GM21423 (cell line): Measurements from ENCODE around the gene RPUSD4.
A peak's percentile ranks its signal among the peaks of the same experiment; 100 is the strongest.

Experiments used
- ATAC-seq: cut with Tn5 transposase; IDR thresholded peaks from one replicate; pipeline ENCODE4 v1.9.1; 2021; ENCODE audit warnings: mild to moderate bottlenecking, moderate library complexity; ENCODE audit not compliant: unreplicated experiment

RPUSD4 gene

GRCh38 chr11:126214441-126214840 is 3.0 kb upstream of the RPUSD4 start:
- no peak for ATAC-seq

- no peak for ATAC-seq
Measured at GRCh38 chr11:126212089-126212660, 725 bp upstream of the RPUSD4 start.

- no peak for ATAC-seq
Measured at GRCh38 chr11:126210871-126211235, 597 bp downstream of the RPUSD4 start.

- no peak for ATAC-seq
Measured at GRCh38 chr11:126207896-126208295, 3.6 kb downstream of the RPUSD4 start.

- no peak for ATAC-seq
Measured at GRCh38 chr11:126205359-126205758, 6.1 kb downstream of the RPUSD4 start.

- ATAC-seq, result no peak
Measured at GRCh38 chr11:126202646-126203359, 8.6 kb downstream of the RPUSD4 start.

- no peak for ATAC-seq
Measured at GRCh38 chr11:126198648-126199047, 12.8 kb downstream of the RPUSD4 start.

- no peak for ATAC-seq
Measured at GRCh38 chr11:126197277-126197939, 14.0 kb downstream of the RPUSD4 start.

- no peak for ATAC-seq
Measured at GRCh38 chr11:126195119-126195518, 16.3 kb downstream of the RPUSD4 start.

GRCh38 chr11:126194121-126194543 is 17.3 kb downstream of the RPUSD4 start:
- ATAC-seq, result no peak

- ATAC-seq, result no peak
Measured at GRCh38 chr11:126193038-126193478, 18.4 kb downstream of the RPUSD4 start.

GRCh38 chr11:126192361-126192760 is 19.1 kb downstream of the RPUSD4 start:
- ATAC-seq, result no peak

- no peak for ATAC-seq
Measured at GRCh38 chr11:126191379-126192073, 19.9 kb downstream of the RPUSD4 start.

GRCh38 chr11:126190792-126191191 is 20.7 kb downstream of the RPUSD4 start:
- ATAC-seq, result no peak

- no peak for ATAC-seq
Measured at GRCh38 chr11:126189109-126189929, 22.1 kb downstream of the RPUSD4 start.

- ATAC-seq, result peak; percentile 82
Measured at GRCh38 chr11:126188332-126189108, 22.9 kb downstream of the RPUSD4 start.

GRCh38 chr11:126186708-126187529 is 24.5 kb downstream of the RPUSD4 start:
- no peak for ATAC-seq

GRCh38 chr11:126186025-126186698 is 25.3 kb downstream of the RPUSD4 start:
- ATAC-seq, result no peak
